ENCODE measurements around the gene SHPK.
A peak's percentile ranks its signal among the peaks of the same experiment; 100 is the strongest.

SHPK gene

GRCh38 chr17:3636154-3636907 is at the start of gene SHPK, which contains the start of gene CTNS:
Gene SHPK (minus strand): TSS chr17:3636250. CDS start chr17:3636219, 31 bp downstream.
Gene CTNS (plus strand): TSS chr17:3636760. CDS start chr17:3640207, 3,447 bp downstream.
- peak; percentile 94 for DNase-seq (ENCODE audit: low spot score)

- DNase-seq (ENCODE audit: low spot score) = no peak
These were observed 49.1 kb upstream of the SHPK start for GRCh38 chr17:3685174-3685573.

- peak; percentile 83 for DNase-seq (ENCODE audit: low spot score)
These were observed 47.0 kb upstream of the SHPK start for GRCh38 chr17:3683054-3683511.

- no peak for DNase-seq (ENCODE audit: low spot score)
These were observed 46.0 kb upstream of the SHPK start for GRCh38 chr17:3682033-3682432.

GRCh38 chr17:3681565-3681964 is 45.5 kb upstream of the SHPK start:
- no peak for DNase-seq (ENCODE audit: low spot score)

- DNase-seq (ENCODE audit: low spot score) = no peak
These were observed 45.0 kb upstream of the SHPK start for GRCh38 chr17:3681057-3681456.

GRCh38 chr17:3679531-3680126 is 43.6 kb upstream of the SHPK start:
- DNase-seq (ENCODE audit: low spot score) = no peak

- no peak for DNase-seq (ENCODE audit: low spot score)
These were observed 42.9 kb upstream of the SHPK start for GRCh38 chr17:3678821-3679530.

GRCh38 chr17:3678095-3678820 is 42.2 kb upstream of the SHPK start:
- peak; percentile 47 for DNase-seq (ENCODE audit: low spot score)

- no peak for DNase-seq (ENCODE audit: low spot score)
These were observed 39.8 kb upstream of the SHPK start for GRCh38 chr17:3675886-3676285.

- no peak for DNase-seq (ENCODE audit: low spot score)
These were observed 36.5 kb upstream of the SHPK start for GRCh38 chr17:3672571-3672970.

- no peak for DNase-seq (ENCODE audit: low spot score)
These were observed 33.5 kb upstream of the SHPK start for GRCh38 chr17:3669548-3669947.

GRCh38 chr17:3669085-3669347 is 33.0 kb upstream of the SHPK start:
- DNase-seq (ENCODE audit: low spot score) = no peak

GRCh38 chr17:3668279-3669084 is 32.4 kb upstream of the SHPK start, which contains the start of the genes EMC6 and TAX1BP3:
Gene EMC6 (plus strand): TSS chr17:3668812. CDS start chr17:3669147, 335 bp downstream.
Gene TAX1BP3 (minus strand): TSS chr17:3668578. CDS start chr17:3668526, 52 bp downstream.
- peak; percentile 94 for DNase-seq (ENCODE audit: low spot score)

- DNase-seq (ENCODE audit: low spot score) = peak; percentile 80
These were observed 31.6 kb upstream of the SHPK start for GRCh38 chr17:3667366-3668278.

- no peak for DNase-seq (ENCODE audit: low spot score)
These were observed 30.5 kb upstream of the SHPK start for GRCh38 chr17:3666516-3666915.

GRCh38 chr17:3665834-3666233 is 29.8 kb upstream of the SHPK start:
- DNase-seq (ENCODE audit: low spot score) = no peak

GRCh38 chr17:3663102-3664011 is 27.3 kb upstream of the SHPK start:
- no peak for DNase-seq (ENCODE audit: low spot score)

- no peak for DNase-seq (ENCODE audit: low spot score)
These were observed 24.4 kb upstream of the SHPK start for GRCh38 chr17:3660311-3660891.
